Lung (tissue), 12 donors: ENCODE results near the gene ADGRD1. TPM values are rescaled to one million over a fixed set of nuclear protein-coding genes. Genes with fewer than 3 reads are reported as not detected.

Experiments
- ATAC-seq: fragments of 200-7000 bp; cut with Tn5 transposase; one replicate; pipeline ENCODE4 v1.9.1; 2020; ENCODE audit warnings: moderate number of reproducible peaks; ENCODE audit not compliant: insufficient read depth, low FRiP score
- DNase-seq, 3 donors: peaks; one replicate each; pipeline ENCODE4 v3.0.0-alpha.2; 2013 to 2017
- H3K27ac ChIP-seq, 2 donors: one replicate each; pipeline ENCODE4 v1.5.1; 2013; ENCODE audit warnings: mild to moderate bottlenecking in 2 of 2, moderate library complexity in 2 of 2, control low read depth in 1 of 2, inconsistent platforms in 1 of 2, low read depth in 1 of 2, low read length in 1 of 2
- H3K27me3 ChIP-seq, 3 donors: one replicate each; pipeline ENCODE4 v1.5.1; 2013; ENCODE audit warnings: low read length in 2 of 3; ENCODE audit not compliant: control insufficient read depth in 3 of 3, insufficient read depth in 3 of 3
- H3K36me3 ChIP-seq, 4 donors: one replicate each; pipeline ENCODE4 v1.5.1; 2013; ENCODE audit warnings: low read length in 4 of 4, mild to moderate bottlenecking in 1 of 4, moderate library complexity in 1 of 4; ENCODE audit not compliant: control insufficient read depth in 4 of 4, insufficient read depth in 4 of 4
- H3K4me1 ChIP-seq, 5 donors: one replicate each; pipeline ENCODE4 v1.5.1; 2013; ENCODE audit warnings: low read length in 5 of 5, mild to moderate bottlenecking in 2 of 5, moderate library complexity in 1 of 5; ENCODE audit not compliant: control insufficient read depth in 5 of 5, insufficient read depth in 5 of 5
- H3K4me3 ChIP-seq: one replicate; pipeline ENCODE4 v1.5.1; 2013; ENCODE audit warnings: mild to moderate bottlenecking, control low read depth, moderate library complexity
- H3K9ac ChIP-seq, 2 donors: one replicate each; pipeline ENCODE4 v1.5.1; 2013; ENCODE audit warnings: low read length in 2 of 2, control low read depth in 1 of 2; ENCODE audit not compliant: insufficient read depth in 1 of 2
- H3K9me3 ChIP-seq, 4 donors: one replicate each; pipeline ENCODE4 v1.5.1; 2013; ENCODE audit warnings: low read length in 3 of 4, mild to moderate bottlenecking in 1 of 4, moderate library complexity in 1 of 4; ENCODE audit not compliant: control insufficient read depth in 4 of 4, insufficient read depth in 3 of 4
- CTCF ChIP-seq: IDR thresholded peaks from 2 replicates; pipeline ENCODE4 v1.5.1; 2012; ENCODE audit warnings: mild to moderate bottlenecking; ENCODE audit errors: control extremely low read depth, extremely low read depth
- WGBS, 2 donors: extraction: QIAGEN DNeasy Blood & Tissue Kit; methylation state at CpG; one replicate each; pipeline ENCODE4 v1.1.7; 2013; 5-methylcytosine and 5-hydroxymethylcytosine counted together
- polyA plus RNA-seq, 2 donors: library from polyadenylated mRNA; stranded (reverse); fragments of 200-250 nt; gene quantifications; one replicate each; pipeline ENCODE4 v1.2.1, GENCODE V29; 2013
- total RNA-seq, 2 donors: library from RNA; depleted of rRNA in 1 of 2; stranded (reverse); fragments of >200 nt in 1 of 2; gene quantifications; one replicate each; pipeline ENCODE4 v1.2.1, GENCODE V29; 2014 to 2021
- donor health status: control.
- donor health status: control.
- donor health status: Bipolar disorder and iron deficiency.
- donor health status: healthy.
- donor health status: DM: yes; HTN: yes; CAD: no.

The ADGRD1 gene
- total and polyA plus RNA-seq, 4 donors = 23.5 to 85.6 (median 46.7) TPM

- WGBS, 2 donors = 86 to 88% methylated on average over 26 of the region's 26 CpGs
- Histone ChIP-seq H3K36me3 (peaks cover 0 to 9% (median 0%) of the 10 kb centered on the region in 4 donors), H3K9ac (no peak overlapping the region), H3K27ac (no peak overlapping the region), H3K4me3 (no peak overlapping the region), H3K27me3 (no peaks in the 10 kb centered on the region), H3K4me1 (peaks cover 0 to 2% (median 0%) of the 10 kb centered on the region in 5 donors), H3K9me3 (peaks cover 0 to 3% (median 0%) of the 10 kb centered on the region in 4 donors)
- DNase-seq = peak in 1 of 3 donors; percentile 13
- no peak for ATAC-seq
- no peak for TF ChIP-seq CTCF
Measured at GRCh38 chr12:131095826-131096680, 142.3 kb downstream of the ADGRD1 start.

- Histone ChIP-seq H3K36me3 (peaks cover 0 to 9% (median 0%) of the 10 kb centered on the region in 4 donors), H3K9ac (no peak overlapping the region), H3K9me3 (peaks cover 0 to 3% (median 0%) of the 10 kb centered on the region in 4 donors), H3K27ac (no peak overlapping the region), H3K27me3 (no peaks in the 10 kb centered on the region), H3K4me1 (peaks cover 0 to 2% (median 0%) of the 10 kb centered on the region in 5 donors), H3K4me3 (no peak overlapping the region)
- no peak for TF ChIP-seq CTCF
- DNase-seq = peak in 1 of 3 donors; percentile 6
- WGBS, 2 donors = 80 to 90% methylated on average over 13 of the region's 13 CpGs
- no peak for ATAC-seq
Measured at GRCh38 chr12:131096681-131097181, 143.0 kb downstream of the ADGRD1 start.

GRCh38 chr12:131097202-131098177, 143.8 kb downstream of the ADGRD1 start:
- peak in 1 of 3 donors; percentile 11 for DNase-seq
- Histone ChIP-seq H3K36me3 (peaks cover 0 to 9% (median 0%) of the 10 kb centered on the region in 4 donors), H3K27me3 (no peaks in the 10 kb centered on the region), H3K4me3 (no peak overlapping the region), H3K9ac (no peak overlapping the region), H3K4me1 (peaks cover 0 to 2% (median 0%) of the 10 kb centered on the region in 5 donors), H3K27ac (no peak overlapping the region), H3K9me3 (peaks cover 0 to 3% (median 0%) of the 10 kb centered on the region in 4 donors)
- ATAC-seq = no peak
- 80 to 87% methylated on average over 30 to 31 of the region's 31 CpGs for WGBS, 2 donors
- TF ChIP-seq CTCF = no peak
